SJSA1 (cell line): ENCODE data around the gene KANSL3. TPM values are rescaled to one million over a fixed set of nuclear protein-coding genes. Genes with fewer than 3 reads are reported as not detected.
A peak's percentile ranks its signal among the peaks of the same experiment; 100 is the strongest.
"Not testable (repeated sequence)": the region's sequence is repeated elsewhere in the genome, so short reads cannot be mapped to it uniquely, and the experiment has no call there.

Source experiments
- DNase-seq, 2 experiments: peaks; one replicate each; pipeline ENCODE4 v3.0.0-alpha.2; 2015 to 2020; ENCODE audit warnings: low spot score in 2 of 2, low read depth in 1 of 2
- H3K27ac ChIP-seq: fragments of 250-450 bp; sonication (Bioruptor Pico); 2 replicates; pipeline ENCODE4 v1.5.1; 2020; ENCODE audit warnings: mild to moderate bottlenecking, moderate library complexity
- H3K27me3 ChIP-seq: fragments of 250-450 bp; sonication (Bioruptor Pico); replicated peaks from 2 replicates; pipeline ENCODE4 v1.5.1; 2020; ENCODE audit warnings: mild to moderate bottlenecking, moderate library complexity
- H3K36me3 ChIP-seq: fragments of 250-450 bp; sonication (Bioruptor Pico); 2 replicates; pipeline ENCODE4 v1.5.1; 2020; ENCODE audit warnings: mild to moderate bottlenecking
- H3K4me1 ChIP-seq: fragments of 250-450 bp; sonication (Bioruptor Pico); replicated peaks from 2 replicates; pipeline ENCODE4 v1.6.1; 2021; ENCODE audit warnings: mild to moderate bottlenecking
- H3K4me3 ChIP-seq: fragments of 250-450 bp; sonication (Bioruptor Pico); 2 replicates; pipeline ENCODE4 v1.5.1; 2020; ENCODE audit warnings: mild to moderate bottlenecking
- H3K9me3 ChIP-seq: fragments of 250-450 bp; sonication (Bioruptor Pico); replicated peaks from 2 replicates; pipeline ENCODE4 v1.5.1; 2020; ENCODE audit warnings: mild to moderate bottlenecking
- total RNA-seq: library from RNA; depleted of rRNA; stranded (reverse); fragments of >200 nt; shearing (Covaris generic); gene quantifications from 2 replicates; pipeline ENCODE4 v1.2.3, GENCODE V29; 2014

The KANSL3 gene
- total RNA-seq, 1 experiment from 2014 or later = 31.4 TPM

DNA sequence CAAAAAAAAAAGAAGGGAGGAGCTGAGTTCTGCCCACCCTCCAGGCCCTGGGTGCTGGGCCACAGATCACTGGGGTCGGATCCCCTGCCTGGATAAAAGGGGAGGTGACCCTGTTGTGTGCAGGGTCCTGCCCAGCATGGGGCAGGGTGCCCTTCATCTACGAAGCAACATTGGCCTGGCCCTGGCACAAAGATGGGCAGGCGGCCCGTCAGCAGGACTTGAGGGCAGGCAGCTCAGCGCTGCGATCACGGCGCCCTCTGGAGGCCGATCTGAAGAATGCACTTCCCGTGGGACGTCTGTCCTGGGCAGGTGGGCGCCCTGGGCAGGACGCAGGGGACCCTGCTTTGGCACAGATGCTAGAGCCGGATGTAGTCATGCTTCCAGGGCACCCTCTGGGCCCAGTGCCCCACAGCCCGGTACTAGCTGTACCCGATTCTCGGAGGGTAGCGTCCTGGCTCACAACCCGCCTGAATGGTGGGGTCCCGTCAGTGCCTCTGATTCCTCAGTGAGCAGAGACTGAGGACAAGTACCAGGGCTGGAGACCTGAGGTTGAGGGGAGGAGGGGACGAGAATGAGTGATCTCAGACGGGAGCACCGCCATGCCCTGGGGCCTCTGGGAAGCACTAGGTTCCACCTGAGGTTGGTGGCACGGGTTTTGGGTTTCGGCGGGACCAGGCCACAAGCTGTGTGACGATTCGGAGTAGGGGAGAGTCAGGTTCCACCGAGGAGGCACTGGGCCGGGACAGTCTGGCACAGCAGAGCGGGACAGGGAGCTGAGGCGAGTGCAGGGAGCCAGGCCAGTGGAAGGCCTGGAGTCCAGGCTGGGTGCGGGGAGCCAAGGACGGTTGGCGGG lies 83.6 kb downstream of the KANSL3 start:
- H3K4me3 ChIP-seq = no peak overlapping the region
- no peaks in the 10 kb centered on the region for H3K36me3 ChIP-seq
- H3K27ac ChIP-seq = no peak overlapping the region
- 0 out of 2 replicates have a peak, but pooled peaks cover 5% of the 10 kb centered on the region for H3K9me3 ChIP-seq
- peaks cover 6% of the 10 kb centered on the region for H3K4me1 ChIP-seq
- no peaks in the 10 kb centered on the region for H3K27me3 ChIP-seq
- peak in 1 of 2 experiments; percentile 55 for DNase-seq

DNA sequence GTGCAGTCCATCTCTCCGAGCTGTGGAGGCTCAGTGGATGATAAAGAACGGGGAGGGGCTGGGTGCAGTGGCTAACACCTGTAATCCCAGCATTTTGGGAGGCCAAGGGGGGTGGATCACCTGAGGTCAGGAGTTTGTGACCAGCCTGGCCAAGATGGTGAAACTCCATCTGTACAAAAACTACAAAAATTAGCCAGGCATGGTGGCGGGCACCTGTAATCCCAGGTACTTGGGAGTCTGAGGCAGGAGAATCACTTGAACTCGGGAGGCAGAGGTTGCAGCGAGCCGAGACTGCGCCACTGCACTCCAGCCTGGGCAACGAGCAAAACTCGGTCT lies 84.2 kb downstream of the KANSL3 start:
- not testable (repeated sequence) for H3K36me3 ChIP-seq, H3K27ac ChIP-seq, H3K9me3 ChIP-seq, H3K4me3 ChIP-seq, H3K27me3 ChIP-seq, H3K4me1 ChIP-seq, DNase-seq

DNA sequence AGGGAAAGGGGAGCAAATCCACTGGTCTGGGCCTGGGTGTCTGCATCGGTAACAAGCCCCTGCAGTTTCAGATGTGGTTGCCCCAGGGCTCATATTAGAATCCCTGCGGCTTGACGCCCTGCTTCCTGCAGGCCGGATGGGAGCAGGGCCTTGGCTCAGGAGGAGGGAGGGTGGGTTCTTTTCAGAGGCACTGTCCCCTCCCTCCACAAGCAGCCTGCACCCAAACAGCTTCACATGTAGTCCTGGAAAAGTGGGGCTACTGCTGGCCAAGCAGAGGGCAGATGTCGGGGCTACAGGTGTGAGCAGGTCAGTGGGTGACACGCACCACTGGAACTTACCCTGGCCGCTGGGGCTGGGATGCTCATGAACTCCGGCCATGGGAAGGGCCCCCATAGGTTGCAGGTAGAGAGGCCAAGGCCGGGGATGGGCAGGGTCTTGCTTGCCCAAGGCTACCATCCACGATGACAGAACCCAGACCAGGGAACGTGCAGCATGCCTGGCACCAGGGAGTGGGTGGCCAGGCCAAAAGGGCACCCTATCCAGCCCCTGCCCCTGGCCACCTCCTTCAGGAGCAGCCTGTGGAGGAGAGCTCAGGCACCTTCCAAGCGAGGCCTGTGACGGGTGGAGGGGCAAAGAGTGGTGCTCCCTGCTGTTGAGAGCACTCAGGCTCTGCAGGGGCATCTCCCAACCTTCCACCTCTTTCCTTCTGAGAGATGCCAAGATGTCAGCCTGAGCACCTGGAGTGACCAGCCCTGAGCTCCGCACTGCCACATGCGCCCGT lies 84.7 kb downstream of the KANSL3 start:
- 0 out of 2 replicates have a peak, but pooled peaks cover 5% of the 10 kb centered on the region for H3K9me3 ChIP-seq
- no peak overlapping the region for H3K4me3 ChIP-seq
- peaks cover 6% of the 10 kb centered on the region for H3K4me1 ChIP-seq
- no peaks in the 10 kb centered on the region for H3K27me3 ChIP-seq
- H3K27ac ChIP-seq = no peak overlapping the region
- DNase-seq = no peak
- peaks cover 5% of the 10 kb centered on the region for H3K36me3 ChIP-seq

DNA sequence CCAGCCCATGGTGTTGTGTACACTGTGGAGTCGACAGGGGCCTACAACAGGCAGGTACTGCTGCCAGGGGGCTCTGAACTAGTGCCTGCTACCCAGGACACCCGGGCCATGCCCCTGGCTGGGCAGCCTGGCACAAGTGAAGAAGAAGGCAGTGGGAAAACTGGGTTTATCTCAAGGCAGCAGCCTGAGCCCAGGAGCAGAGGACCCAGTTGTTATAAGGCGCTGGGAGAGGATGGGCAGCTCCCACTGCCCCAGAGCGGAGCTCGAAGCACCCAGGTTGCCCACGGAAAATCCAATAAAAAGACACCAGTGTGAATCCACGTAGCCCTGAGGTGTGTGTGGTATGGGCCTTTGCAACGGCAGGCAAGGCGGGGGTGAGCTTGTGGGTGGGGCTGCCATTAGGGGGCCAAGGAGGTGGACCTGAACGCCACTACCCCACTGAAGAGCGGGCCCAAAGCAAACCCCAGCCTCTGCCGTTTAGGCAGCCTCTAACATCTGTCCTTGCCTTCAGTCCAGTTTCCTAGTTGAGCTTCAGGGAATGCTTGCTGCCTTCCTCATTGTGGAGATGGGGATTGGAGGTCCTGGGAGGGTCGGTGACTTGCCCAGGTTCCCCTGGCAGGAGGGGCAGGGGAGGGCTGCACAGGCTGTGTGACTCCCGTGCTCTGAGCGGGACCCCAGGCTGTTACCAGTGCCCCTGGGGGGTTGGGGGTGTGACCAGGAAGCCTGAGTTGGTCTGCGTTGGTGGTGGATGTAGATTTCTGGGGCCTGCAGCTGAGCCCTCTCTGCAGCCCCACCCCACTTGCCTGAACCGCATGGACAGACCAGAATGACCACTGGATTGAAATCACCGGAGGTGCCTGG lies 85.6 kb downstream of the KANSL3 start:
- 0 out of 2 replicates have a peak, but pooled peaks cover 5% of the 10 kb centered on the region for H3K9me3 ChIP-seq
- H3K27ac ChIP-seq = no peak overlapping the region
- H3K36me3 ChIP-seq = peaks cover 7% of the 10 kb centered on the region
- H3K27me3 ChIP-seq = no peaks in the 10 kb centered on the region
- no peak overlapping the region for H3K4me3 ChIP-seq
- peaks cover 6% of the 10 kb centered on the region for H3K4me1 ChIP-seq
- no peak for DNase-seq

DNA sequence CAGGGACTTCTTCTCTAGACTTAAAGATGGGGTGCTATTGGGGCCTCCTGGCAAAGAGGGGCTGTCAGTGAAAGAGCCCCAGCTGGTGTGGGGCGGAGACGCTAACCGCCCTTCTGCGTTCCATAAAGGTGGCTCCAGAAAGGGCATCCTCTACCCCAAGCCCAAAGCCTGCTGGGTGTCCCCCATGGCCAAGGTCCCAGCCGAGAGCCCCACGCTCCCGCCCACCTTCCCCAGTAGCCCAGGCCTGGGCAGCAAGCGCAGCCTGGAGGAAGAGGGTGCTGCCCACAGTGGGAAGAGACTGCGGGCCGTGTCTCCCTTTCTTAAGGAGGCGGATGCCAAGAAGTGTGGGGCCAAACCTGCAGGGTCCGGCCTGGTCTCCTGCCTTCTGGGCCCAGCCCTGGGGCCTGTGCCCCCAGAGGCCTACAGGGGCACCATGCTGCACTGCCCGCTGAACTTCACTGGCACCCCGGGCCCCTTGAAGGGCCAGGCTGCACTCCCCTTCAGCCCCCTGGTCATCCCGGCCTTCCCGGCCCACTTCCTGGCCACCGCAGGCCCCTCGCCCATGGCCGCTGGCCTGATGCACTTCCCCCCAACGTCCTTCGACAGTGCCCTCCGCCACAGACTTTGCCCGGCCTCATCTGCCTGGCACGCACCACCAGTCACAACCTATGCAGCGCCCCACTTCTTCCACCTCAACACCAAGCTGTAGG lies 86.4 kb downstream of the KANSL3 start:
- Histone ChIP-seq H3K27me3 (no peaks in the 10 kb centered on the region), H3K4me1 (peaks cover 6% of the 10 kb centered on the region), H3K36me3 (peaks cover 7% of the 10 kb centered on the region), H3K4me3 (no peak overlapping the region), H3K9me3 (0 out of 2 replicates have a peak, but pooled peaks cover under 1% of the 10 kb centered on the region), H3K27ac (no peak overlapping the region)
- DNase-seq = no peak

DNA sequence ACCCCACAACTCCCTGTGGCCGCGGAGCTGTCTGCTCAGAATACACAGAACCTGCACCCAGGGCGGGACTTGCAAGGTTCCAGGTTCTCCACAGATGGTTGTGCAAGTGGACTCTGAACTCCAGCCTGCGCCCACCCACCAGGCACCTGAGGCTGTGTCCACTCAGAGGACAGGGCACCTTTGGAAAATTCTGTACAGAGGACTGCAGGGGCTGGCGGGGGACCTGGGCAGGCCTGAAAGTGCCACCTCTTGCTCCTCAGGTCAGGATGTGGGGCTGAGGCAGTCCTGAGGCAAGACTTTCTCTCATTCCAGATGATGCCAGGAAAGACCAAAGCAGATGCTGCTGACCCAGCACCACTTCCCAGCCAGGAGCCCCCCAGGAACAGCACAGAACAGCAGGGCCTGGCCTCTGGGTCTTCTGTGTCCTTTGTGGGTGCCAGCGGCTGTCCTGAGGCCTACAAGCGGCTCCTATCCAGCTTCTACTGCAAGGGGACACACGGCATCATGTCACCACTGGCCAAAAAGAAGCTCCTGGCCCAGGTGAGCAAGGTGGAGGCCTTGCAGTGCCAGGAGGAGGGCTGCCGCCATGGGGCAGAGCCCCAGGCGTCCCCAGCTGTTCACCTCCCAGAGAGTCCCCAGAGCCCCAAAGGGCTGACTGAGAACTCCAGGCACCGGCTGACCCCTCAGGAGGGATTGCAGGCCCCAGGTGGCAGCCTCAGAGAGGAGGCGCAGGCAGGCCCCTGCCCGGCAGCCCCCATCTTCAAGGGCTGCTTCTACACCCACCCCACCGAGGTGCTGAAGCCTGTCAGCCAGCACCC lies 87.1 kb downstream of the KANSL3 start:
- Histone ChIP-seq H3K27ac (no peak overlapping the region), H3K4me3 (no peak overlapping the region), H3K27me3 (no peaks in the 10 kb centered on the region), H3K9me3 (no peaks in the 10 kb centered on the region), H3K4me1 (peaks cover 6% of the 10 kb centered on the region), H3K36me3 (peaks cover 7% of the 10 kb centered on the region)
- DNase-seq = no peak

DNA sequence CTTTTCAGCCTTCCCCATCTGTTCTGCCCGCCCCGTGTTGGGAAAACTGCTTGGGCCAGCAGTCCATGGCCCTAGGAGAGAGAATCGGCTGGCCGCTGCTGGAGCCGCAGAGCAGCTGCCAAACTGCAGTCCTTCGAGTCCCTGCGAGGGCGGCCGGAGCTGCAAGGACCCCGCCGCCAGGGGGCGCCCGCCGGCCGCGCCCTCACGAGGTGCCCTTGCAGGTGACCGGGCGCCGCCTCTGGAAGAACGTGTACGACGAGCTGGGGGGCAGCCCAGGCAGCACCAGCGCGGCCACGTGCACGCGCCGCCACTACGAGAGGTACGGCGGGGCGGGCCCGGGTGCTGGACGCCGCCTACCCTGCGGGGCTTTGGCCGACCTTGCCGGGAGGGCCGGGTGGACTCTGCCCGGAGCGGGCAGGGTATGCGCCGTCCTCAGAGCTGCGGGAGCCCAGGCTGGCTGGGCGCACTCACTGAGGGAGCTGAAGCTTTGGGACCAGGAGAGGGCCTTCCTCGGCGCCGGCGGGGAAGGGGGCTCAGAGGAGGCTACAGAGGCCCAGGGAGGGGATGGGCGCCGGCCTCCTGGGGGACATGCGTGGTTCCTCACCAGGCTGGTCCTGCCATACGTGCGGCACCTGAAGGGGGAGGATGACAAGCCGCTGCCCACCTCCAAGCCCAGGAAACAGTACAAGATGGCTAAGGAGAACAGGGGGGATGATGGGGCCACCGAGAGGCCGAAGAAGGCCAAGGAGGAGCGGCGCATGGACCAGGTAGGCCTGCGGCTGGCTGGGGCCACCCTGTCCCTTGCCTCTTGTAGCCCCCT lies 87.9 kb downstream of the KANSL3 start:
- H3K36me3 ChIP-seq = peaks cover 7% of the 10 kb centered on the region
- H3K27ac ChIP-seq = no peak overlapping the region
- no peaks in the 10 kb centered on the region for H3K27me3 ChIP-seq
- DNase-seq = no peak
- no peak overlapping the region for H3K4me3 ChIP-seq
- H3K4me1 ChIP-seq = peaks cover 6% of the 10 kb centered on the region
- no peaks in the 10 kb centered on the region for H3K9me3 ChIP-seq

DNA sequence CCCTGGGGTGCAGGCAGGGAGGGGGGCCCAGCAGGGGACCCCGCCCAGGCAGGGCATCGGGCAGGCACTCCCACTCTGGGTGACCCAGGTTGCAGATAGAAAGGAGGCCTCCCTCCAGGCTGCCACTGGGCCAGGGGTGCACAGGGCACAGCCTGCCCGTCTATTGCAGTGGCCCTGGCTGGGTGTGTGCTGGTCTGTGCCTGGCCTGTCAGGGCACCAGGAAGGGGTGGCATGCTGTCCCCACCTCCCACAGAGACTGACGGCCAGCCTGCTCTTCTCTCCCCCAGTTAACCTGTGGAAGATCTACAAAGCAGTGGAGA lies 88.7 kb downstream of the KANSL3 start:
- Histone ChIP-seq H3K27ac (no peak overlapping the region), H3K4me1 (peaks cover 3% of the 10 kb centered on the region), H3K27me3 (no peaks in the 10 kb centered on the region), H3K4me3 (no peak overlapping the region), H3K9me3 (no peaks in the 10 kb centered on the region), H3K36me3 (peaks cover 7% of the 10 kb centered on the region)
- peak in 1 of 2 experiments; percentile 33 for DNase-seq

DNA sequence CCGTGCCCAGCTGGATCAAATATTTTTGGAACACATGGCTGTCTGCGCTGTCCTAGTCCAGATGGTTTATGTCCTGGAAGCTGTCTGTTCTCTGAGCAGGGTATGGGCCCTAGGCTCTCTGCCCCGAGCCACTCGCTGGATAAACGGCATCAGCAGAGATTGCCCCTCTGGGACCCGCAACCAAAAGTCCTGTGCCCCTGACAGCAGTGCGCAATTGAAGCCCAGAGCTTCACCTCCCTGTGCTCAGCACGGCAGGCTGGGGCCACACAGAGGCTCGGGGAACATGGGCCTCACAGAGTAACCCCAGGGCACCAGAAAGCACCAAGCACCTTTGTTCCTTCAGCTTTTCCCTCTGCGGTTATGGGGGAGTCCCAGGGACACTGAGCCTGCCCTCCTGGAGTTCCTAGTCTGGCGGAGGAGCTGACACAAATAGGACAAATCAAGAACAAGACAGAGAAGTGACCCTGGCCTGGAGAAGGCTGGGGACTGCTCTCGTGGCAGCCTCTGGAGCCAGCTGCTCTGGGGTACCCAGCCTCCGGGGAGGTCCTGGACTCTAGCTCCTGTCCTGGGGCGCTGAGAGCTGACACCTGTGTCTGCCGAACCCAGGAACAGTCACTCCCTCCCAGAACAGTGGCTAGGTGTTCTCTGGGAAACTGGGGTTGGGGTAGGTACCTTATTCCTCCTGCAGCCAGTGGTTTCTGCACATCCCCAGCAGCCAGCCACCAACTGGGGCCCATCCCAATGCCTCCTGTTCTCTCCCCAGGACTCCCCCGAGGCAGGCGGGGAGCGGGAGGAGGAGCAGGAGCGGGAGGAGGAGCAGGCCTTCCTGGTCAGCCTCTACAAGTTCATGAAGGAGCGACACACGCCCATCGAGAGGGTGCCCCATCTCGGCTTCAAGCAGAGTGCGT lies 89.3 kb downstream of the KANSL3 start:
- H3K4me1 ChIP-seq = no peaks in the 10 kb centered on the region
- no peaks in the 10 kb centered on the region for H3K27me3 ChIP-seq
- H3K36me3 ChIP-seq = peaks cover 7% of the 10 kb centered on the region
- no peak overlapping the region for H3K27ac ChIP-seq
- DNase-seq = peak in 1 of 2 experiments; percentile 34
- H3K4me3 ChIP-seq = no peak overlapping the region
- no peaks in the 10 kb centered on the region for H3K9me3 ChIP-seq

DNA sequence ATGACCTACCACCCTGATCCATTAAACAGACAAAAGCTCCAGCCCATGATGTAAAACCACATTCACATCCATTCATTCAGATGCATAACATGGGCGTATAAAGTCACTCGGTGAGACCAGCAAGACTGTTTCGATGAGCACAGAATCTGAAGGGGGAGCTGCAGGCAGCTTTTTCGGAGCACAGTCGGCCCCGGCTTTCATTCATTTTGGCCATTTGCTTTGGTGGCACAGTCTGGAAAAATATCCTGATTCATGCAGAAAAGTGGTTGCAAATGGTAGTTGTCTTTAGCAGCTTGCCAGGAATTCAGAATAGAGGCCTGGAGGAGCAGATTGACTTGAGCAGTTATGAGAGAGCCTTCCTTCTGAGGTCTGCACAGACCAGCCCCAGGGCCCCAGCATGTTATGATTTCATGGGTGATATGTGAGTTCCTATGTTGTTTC lies 90.4 kb downstream of the KANSL3 start:
- no peak overlapping the region for H3K4me3 ChIP-seq
- DNase-seq = peak in 1 of 2 experiments; percentile 16
- H3K27me3 ChIP-seq = no peaks in the 10 kb centered on the region
- H3K9me3 ChIP-seq = no peaks in the 10 kb centered on the region
- no peaks in the 10 kb centered on the region for H3K4me1 ChIP-seq
- no peak overlapping the region for H3K27ac ChIP-seq
- peaks cover 7% of the 10 kb centered on the region for H3K36me3 ChIP-seq

DNA sequence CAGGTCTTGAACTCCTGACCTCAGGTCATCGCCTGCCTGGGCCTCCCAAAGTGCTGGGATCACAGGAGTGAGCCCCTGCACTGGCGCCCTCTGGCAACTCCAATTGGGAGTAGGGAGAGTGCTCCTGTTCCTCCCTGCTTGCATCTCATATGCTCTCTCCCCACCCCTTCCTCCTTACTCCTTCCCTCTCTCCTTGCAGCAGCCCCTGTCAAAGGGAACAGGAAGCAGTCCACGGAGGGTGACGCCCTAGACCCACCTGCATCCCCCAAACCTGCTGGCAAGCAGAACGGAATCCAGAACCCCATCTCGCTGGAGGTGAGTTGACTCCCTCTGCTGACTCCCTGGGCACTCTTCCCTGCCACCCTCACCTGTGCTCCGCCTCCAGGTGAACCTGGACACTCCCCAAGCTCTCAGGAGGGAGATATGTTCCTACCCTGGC lies 90.9 kb downstream of the KANSL3 start:
- peak in 1 of 2 experiments; percentile 30 for DNase-seq
- H3K27ac ChIP-seq = no peak overlapping the region
- no peaks in the 10 kb centered on the region for H3K4me1 ChIP-seq
- no peaks in the 10 kb centered on the region for H3K27me3 ChIP-seq
- peaks cover 7% of the 10 kb centered on the region for H3K36me3 ChIP-seq
- no peak overlapping the region for H3K4me3 ChIP-seq
- H3K9me3 ChIP-seq = no peaks in the 10 kb centered on the region
